Activated T-cell treated with anti-CD3 and anti-CD28 coated beads for 4 hours (primary cell): ENCODE data around the gene GFRA4.

Source experiments
- DNase-seq: peaks from one replicate; pipeline ENCODE4 v3.0.0-alpha.2; 2020

Gene GFRA4

DNA sequence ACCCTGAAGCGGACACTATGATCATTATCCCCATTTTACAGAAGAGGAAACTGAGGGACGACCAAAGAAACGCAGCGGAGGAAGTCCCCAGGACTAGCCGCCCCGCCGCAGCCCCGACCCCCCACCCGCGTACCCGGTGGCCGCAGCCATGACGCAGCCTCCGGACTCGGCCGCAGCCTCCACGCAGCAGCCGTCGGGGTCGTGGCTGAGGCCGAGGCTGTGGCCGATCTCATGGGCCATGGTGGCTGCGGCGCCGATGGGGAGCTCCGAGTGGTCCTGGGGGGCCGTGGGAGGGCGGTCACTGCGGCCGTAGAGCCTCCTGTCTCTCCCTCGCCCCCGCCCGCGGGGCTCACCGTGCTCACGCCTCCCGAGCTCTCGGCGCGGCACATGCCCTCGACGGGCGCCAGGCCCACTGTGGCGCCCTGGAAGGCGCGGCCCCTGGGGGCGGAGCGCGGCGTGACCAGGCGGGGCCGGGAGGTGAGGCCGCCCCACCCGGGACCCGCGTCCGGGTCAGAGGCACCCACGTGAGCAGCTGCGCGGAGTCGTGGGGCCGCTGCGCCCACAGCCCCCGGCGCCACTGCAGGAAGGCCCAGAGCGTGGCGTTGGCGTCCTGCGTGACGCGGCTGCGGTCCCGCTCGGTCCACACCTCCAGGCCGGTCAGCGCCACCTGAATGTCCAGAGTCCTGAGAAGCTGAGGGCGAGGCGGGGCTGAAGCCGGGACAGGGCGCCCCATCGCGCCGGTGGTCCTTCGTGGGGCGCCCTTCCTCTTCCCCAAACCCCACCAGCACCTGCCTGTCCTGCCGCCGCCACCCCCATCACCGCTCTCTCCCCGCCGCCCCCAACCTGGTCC lies 10.2 kb upstream of the GFRA4 start:
- no peak for DNase-seq

DNA sequence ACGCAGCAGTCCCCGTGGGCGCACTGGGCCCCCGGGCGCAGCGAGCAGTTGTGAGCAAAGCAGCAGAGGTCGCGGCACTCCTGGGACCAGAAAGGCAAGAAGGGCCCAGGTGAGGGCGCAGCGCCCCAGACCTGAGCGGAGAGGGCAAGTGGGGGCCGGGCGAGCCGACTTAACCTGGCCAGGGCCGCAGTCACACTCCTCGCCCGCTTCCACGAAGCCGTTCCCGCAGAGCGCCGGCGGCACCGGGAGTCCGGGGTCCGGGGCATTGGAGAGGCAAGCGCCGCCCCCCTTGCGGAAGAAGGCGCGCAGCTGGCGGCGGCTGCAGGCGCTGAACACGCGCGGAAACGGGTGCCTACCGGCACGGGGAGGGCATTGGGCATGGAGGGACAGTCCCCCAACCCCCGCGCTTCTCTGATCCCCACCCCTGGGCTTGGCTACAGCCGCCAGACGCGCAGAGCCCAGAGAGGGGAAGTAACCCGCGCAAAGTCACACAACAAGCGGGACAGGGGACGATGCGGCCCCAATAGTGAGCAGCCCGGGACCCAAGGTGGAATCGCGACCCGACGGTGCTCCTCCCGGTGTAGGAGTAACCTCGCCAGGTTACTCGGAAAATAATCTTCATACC lies 9.5 kb upstream of the GFRA4 start:
- DNase-seq = no peak

DNA sequence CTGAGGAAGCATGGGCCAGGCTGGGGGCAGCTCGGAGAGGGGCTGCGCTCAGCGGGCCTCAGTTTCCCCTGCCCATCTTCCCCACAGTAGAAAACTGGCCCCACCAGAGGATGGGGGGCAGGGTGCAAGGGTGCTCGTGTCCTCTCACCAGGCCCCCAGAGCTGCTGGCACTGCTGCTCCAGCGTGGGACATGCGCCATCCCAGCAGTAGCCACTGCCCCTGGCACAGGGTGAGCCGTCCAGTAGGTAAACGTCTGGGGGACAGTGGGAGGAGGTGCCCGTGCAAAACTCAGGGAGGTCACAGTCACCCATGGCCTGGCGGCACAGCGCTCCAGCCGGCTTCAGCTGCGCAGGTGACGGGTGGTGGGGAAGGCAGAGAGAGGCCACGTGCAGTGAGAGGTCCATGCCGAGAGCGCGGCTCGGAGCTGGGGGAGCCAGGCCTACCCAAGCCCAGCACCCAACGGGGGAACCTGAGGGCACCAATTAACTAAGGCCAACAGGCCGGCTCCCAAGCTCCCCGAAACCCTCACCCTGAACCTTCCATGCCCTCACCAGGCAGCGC lies 8.9 kb upstream of the GFRA4 start:
- no peak for DNase-seq

DNA sequence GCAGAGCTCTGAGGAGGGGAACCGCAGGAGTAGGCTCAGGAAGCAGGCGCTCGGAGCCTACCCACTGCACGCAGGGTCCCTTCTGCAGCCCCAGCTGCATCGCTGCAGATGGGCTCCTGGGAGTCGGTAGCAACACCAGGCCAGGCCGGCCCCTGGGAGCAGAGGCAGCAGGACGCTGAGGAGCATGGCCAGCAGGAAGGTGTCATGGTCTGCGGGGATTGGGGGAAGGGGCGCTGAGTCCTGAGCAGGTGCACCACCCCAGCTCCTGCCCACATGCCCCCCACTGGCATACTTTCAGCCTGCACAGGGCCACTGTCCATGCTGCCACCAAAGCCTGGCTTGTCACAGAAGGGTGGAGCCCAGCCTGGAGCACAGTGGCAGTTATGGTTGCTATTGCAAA lies 7.7 kb upstream of the GFRA4 start:
- no peak for DNase-seq

DNA sequence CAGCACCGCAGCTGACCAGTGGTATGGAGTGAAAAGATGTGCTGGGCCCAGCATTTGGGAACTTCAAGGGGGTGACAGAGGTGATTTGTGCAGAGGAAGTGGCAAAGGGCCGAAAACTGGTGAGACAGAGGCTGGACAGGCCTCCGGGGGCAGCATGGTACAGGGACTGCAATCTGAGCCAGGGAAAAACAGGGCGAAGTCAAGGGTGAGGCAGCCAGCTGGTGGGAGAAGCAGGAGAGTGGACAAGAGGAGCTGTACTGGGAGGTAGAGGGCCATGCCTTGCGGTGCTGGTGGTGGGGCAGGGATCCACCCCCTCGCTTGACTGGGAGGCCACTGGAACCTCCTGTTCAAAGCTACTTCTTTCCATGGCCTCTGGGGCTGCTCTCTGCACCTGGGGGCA lies 7.3 kb upstream of the GFRA4 start:
- no peak for DNase-seq

DNA sequence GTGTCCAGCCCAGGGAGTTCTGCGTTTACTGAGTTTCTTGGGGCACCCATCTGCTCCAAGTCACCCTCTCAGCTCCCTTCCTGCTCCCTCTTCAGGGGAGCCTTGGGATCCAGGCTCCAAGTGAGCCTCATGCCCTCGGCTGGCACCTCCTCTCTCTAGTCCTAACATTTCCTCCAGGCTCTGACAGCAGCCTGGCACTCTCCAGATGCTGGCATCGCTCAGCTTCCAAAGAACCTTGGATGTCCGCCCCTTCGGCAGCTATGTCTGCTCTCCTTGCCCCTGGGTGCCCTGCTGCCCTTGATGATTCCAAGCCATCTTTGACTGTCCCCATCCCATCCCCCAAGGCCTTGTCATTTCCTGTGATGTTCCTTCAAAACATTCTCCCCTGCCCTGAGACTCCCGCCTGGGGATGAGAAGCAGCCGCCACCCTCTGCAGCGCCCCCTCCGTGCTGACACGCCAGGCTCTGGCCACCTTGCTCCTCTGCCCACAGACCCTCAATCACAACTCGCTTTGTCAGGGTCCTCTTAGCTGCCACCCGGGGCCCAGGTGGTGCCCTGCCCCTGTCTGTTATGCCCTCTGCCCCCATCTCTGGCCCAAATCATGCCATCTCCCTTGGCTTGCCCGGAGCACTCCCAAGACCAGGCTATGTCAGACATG lies 6.6 kb upstream of the GFRA4 start:
- no peak for DNase-seq

DNA sequence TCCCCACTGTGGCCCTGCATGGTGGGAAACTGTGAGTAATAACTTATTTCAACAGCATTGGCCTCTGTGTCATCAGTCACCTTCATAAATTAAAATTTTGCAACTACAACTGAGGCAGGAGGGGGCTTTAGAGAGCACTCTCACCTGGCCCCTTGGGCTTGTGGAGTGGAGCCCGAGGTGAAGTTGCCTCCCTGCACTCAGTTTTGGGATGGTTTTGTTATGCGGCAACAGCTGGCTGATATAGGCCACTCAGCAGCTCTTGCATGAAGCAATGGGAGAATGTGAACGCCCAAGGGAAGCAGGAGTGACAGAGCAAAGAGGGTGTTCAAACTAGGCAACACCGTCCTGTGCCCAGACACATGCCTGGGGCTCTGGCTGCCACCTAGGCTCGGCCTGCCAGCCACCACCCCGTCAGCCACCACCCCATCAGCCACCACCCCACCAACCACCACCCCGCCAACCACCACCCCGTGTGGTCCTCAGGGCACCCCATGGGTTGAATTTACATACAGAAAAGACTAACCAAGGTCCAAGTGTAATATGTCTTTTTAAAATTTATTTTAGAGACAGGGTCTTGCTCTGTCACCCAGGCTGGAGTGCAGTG lies 4.3 kb upstream of the GFRA4 start:
- DNase-seq = no peak

DNA sequence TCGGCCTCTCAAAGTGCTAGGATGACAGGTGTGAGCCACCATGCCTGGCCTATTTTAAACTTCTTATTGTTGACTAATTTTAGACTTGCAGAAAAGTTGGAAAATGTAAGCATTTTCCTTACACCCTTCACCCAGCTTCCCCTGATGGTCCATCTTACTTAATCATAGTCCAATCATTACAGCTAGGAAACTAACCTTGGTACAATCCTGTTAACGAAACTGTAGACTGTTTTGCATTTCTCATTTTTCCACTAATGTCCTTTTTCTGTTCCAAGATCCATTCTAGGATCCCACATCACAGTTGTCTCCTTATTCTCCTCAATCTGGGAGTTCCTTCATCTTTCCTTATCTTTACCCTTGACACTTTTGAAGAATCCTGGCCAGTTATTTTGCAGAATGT lies 659 bp upstream of the GFRA4 start:
- no peak for DNase-seq

DNA sequence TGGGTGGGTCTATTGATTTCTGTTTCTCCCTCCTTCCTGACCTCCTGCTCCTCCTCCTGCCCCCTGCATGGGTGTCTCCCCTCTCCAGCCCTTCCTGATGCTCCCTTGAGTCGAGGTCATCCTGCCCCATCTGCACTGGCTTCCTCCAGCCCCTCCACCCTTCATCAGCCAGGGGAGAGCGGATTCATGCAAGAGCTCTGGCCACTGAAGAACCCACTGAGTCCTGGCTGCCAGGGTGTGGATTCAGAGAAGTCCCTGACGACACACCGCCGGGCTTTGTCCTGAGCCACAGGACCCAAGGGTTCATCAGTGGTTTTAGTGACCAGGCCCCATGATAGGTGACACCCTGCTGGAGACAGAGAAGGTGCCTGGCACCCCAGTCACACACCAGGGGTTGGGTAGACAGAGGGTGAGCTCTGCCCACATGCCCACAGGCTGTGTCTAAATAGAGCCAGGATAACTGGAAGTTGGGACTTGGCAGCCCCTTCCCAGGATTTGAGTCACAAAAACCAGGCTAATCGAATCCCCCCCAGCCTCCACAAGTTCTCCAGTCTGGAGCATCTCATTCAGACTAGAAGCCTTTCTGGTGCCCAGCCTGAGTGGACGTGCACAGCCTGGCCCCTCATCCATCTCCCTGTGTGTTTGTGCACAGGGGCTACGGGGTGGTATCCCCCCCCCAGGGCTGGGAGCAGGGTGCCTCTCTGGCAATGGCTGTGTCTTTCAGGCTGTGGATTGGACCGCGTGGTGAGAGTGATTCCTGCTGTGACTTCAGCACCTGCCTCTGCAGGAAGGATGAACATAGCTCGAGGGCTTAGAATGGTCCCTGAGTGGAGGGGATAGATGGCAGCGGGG lies 1.2 kb downstream of the GFRA4 start:
- no peak for DNase-seq

DNA sequence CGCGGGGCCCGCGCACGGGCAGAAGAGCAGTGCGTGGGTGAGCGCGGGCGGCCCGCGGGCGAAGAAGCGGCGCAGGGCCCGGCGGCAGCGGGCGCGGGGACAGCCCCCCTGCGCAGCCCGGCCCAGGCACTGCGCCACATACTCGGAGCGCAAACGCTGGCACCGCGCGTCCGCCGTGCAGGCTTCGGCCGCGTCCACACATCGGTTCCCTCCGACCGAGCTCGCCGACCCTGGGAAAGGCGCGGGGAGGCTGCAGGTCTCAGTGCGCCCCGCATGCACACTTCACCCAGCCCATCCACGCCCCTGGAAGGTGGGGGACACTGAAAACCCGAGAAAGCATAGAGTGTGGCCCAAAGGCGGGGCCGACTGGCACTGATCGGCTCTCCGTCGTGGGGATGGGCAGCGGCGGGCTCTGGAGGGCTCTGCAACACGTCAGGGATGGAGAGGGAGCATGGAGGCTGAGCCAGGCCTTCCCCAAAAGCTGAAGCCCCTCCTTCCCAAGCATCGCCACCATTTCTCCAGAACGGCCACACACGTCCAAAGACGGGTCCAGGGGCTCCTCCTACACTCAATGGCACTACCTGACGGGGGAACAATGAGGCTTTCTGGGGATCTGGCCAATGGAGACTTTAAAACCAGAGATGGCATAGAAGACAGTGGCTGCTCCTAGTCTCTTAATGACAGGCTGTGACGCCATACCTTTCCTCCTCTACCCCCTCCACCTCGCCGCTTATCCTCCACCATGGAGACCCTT lies 2.0 kb downstream of the GFRA4 start:
- no peak for DNase-seq

DNA sequence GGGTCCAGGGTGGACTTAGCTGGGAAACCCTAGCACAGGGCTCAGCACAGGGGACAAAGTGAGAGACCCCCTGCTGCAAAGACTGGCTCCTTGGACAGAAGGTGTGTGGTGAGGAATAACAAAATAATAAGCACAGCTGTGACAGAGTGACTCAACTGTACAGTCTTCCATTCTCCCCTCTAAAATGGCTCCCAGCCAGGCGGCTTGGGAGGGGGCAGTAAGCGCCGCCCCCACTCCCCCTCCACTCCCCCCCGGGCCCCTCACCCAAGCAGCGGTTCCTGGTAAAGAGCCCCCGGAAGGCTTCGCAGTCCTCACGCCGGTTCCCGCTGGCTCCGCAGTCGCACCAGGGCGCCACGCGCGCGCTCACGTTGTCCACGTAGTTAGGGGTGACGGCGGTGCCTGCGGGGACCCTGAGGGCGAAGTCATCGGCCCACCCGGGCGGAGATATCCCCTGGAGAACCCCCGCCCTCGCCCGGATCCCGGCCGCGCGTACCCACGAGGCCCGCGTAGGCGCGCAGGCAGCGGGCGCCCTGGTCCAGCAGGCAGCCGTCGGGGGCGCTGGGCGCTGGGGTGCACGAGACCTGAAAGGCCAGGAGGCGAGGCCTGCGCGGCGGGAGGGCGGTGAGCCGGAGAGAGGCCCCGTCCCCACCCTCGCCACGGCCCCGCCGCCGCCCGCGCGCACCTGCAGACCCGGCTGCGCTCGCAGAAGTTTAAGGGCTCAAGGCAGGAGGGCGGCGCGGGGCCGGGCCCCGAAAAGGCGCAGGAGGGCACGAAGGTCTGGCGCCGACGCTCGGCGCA lies 2.7 kb downstream of the GFRA4 start:
- DNase-seq = no peak

DNA sequence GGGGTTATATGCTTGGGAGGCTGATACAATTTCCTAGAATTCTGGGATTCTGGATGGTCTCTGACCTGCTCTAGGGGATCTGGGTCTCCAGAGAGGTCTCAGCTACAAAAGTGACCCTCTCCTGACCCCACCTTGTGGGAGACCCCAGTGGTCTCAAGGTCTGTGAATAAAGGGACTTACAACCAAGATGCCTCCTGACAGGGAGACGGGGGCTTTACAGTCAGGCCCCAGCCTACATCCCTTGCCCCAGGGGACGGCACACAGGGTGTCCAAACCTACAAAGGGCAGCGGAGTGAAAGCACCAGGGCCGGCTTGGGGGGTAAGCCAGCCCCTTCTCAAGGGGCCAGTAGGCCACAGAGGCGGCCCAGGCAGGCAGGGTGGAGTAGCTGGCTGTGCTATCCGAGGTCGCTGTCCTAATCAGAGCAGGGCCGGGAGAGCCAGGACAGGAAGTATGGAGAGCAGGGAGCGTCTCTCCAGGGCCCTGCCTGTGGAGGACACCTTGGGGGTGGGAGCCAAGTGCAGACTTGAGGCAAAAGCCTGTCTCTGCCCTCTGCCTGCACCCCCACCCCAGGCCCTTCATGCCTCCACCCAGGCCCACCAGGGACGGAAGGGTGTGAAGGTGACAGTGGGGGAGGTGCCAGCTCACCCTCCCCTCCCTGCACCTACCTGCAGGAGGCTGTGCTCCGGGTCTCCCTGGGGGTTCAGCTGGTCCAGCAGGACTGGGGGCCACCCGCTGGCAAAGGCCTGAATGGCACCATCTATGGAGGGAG lies 3.5 kb downstream of the GFRA4 start:
- no peak for DNase-seq

DNA sequence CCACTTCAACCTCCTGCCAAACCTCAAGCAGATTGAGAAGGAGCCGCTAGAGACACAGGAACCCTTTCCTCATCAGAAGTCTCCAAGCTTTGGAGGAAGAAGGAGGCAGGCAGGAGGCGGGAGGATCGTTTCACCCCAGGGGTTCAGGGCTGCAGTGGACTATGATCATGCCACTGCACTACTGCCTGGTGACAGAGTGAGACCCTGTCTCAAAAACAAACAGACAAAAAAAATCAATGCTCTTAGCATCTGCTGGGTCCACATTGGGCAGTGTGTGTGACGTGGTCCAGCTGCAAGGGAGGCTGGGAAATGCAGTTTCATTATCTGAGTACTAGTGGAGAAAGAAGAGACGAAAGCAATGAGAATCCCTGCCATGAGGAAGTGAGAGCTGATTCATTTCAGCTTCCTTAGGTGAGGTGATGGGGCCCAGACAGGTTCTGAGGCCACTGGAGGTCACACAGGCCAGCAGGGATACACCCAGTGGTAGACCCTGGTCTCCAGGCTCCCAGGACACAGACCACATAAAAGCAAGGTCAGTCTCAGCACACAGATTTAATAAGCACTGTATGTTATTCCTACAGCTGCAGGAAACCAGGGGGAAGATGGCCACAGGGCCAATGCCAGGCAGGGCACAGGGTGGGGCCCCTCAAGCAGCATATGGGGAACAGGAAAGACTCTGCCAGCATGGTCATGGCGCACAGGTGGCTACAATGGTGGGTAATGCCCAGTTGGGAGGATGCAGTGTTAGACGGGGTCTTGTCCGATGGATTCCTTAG lies 4.3 kb downstream of the GFRA4 start:
- no peak for DNase-seq

DNA sequence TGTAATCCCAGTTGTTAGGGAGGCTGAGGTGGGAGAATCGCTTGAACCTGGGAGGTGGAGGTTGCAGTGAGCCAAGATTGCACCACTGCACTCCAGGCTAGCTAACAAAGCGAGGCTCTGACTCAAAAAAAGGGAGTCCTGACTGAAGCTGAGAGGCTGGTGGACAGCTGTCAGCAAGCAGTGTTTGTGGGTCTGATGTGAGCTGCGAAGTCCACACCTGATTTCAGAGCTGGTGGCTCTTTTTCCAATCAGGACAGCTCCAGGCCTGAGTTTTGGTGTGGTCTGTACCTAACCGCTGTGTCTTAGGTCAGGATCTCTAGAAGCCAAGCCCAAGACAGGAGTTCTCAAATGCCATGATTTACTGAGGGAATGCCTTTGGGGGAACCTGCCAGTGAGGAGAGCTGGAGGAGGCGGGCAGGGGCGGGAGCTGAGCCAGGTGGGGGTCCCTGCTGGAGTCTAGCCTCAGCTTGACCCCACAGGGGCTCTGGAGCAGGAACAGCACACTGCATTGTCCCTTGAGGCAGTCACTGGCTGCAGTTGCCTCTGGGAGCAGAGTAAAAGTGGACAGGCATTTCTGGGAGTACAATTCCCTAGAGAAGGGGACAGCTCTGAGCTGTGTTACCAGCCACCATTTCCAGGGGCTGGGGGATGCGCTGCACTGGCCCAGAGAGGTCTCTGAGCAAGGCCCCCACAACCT lies 5.0 kb downstream of the GFRA4 start:
- no peak for DNase-seq

DNA sequence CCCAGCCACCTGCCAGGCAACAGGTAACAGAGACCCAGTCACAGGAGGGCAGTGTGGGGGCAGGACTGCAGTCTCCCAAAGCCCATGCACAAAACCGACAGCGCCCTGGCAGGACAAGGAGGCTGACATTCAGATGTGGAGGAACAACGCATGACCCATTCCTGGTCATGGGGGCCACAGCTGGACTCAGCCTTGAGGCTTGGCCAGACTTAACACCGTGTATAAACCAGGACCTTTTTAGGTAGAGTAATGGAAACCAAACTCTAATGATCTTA lies 8.1 kb downstream of the GFRA4 start:
- DNase-seq = no peak

DNA sequence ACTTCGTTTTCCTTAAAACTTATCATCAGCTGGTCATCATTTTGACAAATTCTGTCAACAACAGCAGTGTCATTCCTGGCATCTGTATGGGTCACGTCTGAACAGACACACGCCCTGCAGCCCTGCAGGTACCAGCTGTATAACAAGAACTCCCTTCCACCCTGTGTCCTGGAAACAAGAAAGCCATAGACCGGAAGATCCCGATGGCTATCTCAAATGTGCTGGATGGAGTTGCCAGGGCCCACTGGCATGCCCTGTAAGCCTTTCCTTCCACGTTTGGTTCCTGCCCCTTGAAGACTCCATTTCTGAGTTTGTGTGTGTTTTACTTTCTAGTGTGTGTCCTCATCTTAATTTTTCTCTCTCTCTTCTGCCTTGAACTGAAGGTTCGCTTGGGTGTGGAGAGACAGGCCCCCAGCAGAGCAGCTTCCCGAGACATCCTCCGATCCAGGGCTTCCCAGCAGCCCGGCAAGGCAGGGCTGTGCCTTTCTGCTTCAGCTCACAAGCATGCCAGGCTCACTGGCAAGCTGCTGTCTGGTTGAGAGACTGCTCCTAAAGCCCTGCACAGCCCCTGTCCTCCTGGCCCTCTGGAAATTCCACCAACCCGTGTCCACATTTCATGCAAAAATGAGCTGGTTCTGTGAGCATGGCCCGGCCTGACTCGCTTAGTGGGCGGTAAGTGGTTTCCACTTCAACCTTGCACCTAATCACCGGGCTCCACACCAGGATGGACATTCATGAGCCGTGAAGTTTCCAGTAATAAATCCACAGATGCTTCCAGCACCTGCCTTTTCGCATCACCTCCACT lies 8.7 kb downstream of the GFRA4 start:
- no peak for DNase-seq

DNA sequence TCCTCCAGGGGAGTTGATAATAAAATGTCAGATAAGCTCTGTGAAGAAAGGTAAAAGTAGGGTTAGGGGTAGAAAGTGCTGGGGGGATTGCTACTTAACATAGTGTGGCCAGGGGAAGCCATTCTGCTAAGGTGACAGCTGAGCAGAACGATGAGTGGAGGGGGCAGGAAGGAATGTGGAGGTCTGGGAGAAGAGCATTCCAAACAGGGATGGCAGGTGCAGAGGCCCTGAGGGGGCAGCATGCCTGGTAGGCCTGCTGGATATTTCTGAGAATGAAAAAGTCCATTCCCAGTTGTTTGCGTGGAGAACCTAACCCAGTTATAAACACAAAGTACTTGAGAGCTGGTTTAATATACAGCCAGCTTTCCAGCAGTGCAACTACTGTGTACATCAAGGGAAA lies 9.3 kb downstream of the GFRA4 start:
- DNase-seq = no peak
